AG04449 (cell line): ENCODE results near the gene KBTBD3.

ENCODE experiments used
- CTCF ChIA-PET: fragments of 350-600 bp; formaldehyde crosslinking; extraction: SDS; loops from one replicate; lab custom pipeline; 2021; ENCODE audit warnings: antibody characterized with exemption; lab: Yijun Ruan, JAX
- POLR2A ChIA-PET: fragments of 400-600, 350-600 bp; formaldehyde crosslinking; extraction: SDS; loops from one replicate; lab custom pipeline; 2020; ENCODE audit warnings: antibody characterized with exemption, inconsistent platforms; lab: Yijun Ruan, JAX
- DNase-seq: peaks from one replicate; pipeline ENCODE4 v3.0.0-alpha.2; 2010; ENCODE audit warnings: low read depth, low spot score
- H3K4me3 ChIP-seq: 2 replicates; pipeline ENCODE4 v1.5.1; 2011; ENCODE audit warnings: low read depth, mild to moderate bottlenecking, control low read depth, low read length
- TF ChIP-seq, protein P1 (sequence below): IDR thresholded peaks from one replicate; pipeline ENCODE4 v1.5.1; 2011; ENCODE audit warnings: mild to moderate bottlenecking, moderate library complexity, low read length, control low read depth, inconsistent platforms; ENCODE audit not compliant: insufficient read depth; ENCODE audit errors: missing control alignments

Gene KBTBD3

DNA sequence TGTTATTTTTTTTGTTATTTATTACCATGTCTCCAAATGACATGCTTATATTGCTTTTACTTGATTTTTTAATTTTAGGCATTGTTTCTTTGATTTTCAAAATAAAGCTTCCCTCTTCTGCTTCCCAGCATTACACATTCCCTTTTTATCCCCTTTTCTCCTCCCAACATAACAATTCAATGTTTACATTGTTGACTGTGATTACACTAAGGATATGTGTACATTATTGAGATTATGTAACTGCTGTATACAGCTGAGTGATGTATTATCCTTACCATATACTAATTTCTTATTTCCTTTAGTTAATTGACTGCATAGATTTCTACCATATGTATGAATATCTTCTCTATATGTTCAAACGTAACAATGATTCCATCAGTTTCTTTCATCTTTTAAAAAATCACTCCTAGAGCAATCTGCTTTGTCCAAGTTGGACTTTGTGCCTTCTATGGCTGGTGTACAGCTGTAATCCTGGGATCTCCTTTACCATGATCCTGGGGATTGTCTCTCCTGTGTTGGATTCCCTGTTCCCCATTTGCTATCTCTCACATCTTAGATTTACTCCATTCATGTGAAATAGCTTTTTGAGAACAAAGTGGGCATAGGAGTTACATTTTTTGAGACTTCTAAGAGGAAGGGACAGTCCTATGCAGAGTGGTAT lies 21.9 kb upstream of the KBTBD3 start:
- DNase-seq: no peak
- H3K4me3 ChIP-seq: no peak overlapping the region
- ChIA-PET POLR2A (no interaction called here), CTCF (interaction anchor here (2.1 kb wide), 1 partner anchor 12 kb away, joined by 10 read pairs; no protein-coding TSS in a partner anchor)
- TF ChIP-seq, protein P1, sequence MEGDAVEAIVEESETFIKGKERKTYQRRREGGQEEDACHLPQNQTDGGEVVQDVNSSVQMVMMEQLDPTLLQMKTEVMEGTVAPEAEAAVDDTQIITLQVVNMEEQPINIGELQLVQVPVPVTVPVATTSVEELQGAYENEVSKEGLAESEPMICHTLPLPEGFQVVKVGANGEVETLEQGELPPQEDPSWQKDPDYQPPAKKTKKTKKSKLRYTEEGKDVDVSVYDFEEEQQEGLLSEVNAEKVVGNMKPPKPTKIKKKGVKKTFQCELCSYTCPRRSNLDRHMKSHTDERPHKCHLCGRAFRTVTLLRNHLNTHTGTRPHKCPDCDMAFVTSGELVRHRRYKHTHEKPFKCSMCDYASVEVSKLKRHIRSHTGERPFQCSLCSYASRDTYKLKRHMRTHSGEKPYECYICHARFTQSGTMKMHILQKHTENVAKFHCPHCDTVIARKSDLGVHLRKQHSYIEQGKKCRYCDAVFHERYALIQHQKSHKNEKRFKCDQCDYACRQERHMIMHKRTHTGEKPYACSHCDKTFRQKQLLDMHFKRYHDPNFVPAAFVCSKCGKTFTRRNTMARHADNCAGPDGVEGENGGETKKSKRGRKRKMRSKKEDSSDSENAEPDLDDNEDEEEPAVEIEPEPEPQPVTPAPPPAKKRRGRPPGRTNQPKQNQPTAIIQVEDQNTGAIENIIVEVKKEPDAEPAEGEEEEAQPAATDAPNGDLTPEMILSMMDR: no peak

GRCh38 chr11:106092446-106092845 lies 15.3 kb upstream of the KBTBD3 start:
- H3K4me3 ChIP-seq: no peak overlapping the region
- DNase-seq: no peak
- ChIA-PET CTCF (interaction anchor here (1.5 to 1.8 kb wide), 3 partner anchors 11 to 63 kb away, joined by 4 to 5 read pairs (median 4); no protein-coding TSS in a partner anchor), POLR2A (no interaction called here)
- TF ChIP-seq, protein P1: no peak

DNA sequence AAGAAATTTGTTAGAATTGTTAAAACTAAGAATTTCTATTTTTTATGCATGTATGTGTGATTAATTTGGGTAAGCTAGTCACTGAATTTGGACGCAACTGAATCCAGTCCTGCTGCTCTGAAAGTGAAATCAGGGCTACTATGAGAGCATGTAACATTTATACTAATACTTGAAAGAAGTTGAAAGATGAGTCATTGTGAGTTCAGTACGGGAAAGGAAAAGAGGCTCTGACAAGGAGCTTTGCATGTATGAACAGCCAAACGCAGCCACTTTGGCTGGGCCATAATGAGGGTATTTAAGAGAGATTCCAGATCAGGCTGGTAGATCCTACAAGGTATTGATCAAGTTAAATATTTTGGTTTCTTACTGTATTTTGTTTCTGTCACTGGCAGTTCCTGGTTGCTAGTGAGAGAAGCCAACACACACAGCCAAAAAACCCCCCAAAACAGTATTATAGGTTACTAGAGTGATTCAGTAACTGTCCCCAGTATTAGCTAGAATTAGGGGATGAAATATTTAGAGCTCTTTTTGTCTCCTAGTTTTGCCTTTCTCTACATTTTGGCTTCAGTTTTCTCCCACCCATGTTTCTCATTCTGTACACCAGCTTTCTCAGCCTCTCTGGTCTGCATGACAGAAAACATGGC lies 14.5 kb upstream of the KBTBD3 start:
- H3K4me3 ChIP-seq: no peak overlapping the region
- ChIA-PET CTCF (interaction anchor here (1.2 to 1.8 kb wide), 6 partner anchors 9 to 64 kb away, joined by 4 to 11 read pairs (median 5); no protein-coding TSS in a partner anchor), POLR2A (no interaction called here)
- TF ChIP-seq, protein P1: no peak
- DNase-seq: peak; percentile 28

- POLR2A ChIA-PET: no interaction called here
- CTCF ChIA-PET: interaction anchor here (2.3 kb wide), 1 partner anchor 10 kb away, joined by 8 read pairs; no protein-coding TSS in a partner anchor
- TF ChIP-seq, protein P1: no peak
These were observed 11.7 kb upstream of the KBTBD3 start for GRCh38 chr11:106088896-106089295.

DNA sequence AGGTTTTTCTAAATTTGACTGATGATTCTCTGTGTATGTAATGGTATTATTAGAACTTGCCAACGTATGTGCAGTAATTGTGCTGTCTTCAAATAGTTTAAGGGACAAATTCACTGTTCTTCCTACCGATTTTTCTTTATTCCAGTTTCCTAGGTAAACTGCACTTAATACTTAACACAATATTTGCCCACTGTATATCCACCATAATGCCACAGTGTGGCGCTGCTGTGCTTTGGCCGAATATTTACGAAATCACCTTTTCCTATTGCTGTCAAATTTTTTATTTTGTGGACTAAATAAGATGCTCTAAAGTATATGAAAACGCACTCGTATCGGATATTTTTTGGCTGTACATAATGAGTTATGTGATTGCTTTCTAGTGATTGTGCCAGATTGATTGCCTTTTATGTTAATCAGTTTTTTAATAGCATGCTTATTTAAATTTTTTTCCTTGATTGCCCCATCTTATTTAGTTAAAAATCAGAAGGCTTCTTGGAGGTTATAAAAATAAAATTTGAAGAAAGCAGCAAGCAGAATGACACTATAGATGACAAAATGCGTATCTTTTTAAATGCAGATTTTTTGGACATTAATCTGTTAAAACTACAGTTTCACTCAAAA lies 10.8 kb upstream of the KBTBD3 start:
- no peak overlapping the region for H3K4me3 ChIP-seq
- TF ChIP-seq, protein P1: peak; percentile 76
- ChIA-PET CTCF (interaction anchor here (0.7 to 2.6 kb wide), 8 partner anchors 8 to 950 kb away, joined by 3 to 10 read pairs (median 4); partner anchors contain the start of genes AASDHPPT and KBTBD3), POLR2A (no interaction called here)
- DNase-seq: no peak

More at GRCh38 chr11:106088896-106089295, 11.7 kb upstream of the KBTBD3 start:
- no peak overlapping the region for H3K4me3 ChIP-seq
- DNase-seq: no peak
